ENCODE results near the gene CSRP1. TPM values are rescaled to one million over a fixed set of nuclear protein-coding genes. Genes with fewer than 3 reads are reported as not detected.
"Not testable (repeated sequence)": the region's sequence is repeated elsewhere in the genome, so short reads cannot be mapped to it uniquely, and the experiment has no call there.

CSRP1 gene
- polyA plus RNA-seq, 2 of the 4 experiments (the other 2 are of a cell fraction): 277 to 655 TPM

DNA sequence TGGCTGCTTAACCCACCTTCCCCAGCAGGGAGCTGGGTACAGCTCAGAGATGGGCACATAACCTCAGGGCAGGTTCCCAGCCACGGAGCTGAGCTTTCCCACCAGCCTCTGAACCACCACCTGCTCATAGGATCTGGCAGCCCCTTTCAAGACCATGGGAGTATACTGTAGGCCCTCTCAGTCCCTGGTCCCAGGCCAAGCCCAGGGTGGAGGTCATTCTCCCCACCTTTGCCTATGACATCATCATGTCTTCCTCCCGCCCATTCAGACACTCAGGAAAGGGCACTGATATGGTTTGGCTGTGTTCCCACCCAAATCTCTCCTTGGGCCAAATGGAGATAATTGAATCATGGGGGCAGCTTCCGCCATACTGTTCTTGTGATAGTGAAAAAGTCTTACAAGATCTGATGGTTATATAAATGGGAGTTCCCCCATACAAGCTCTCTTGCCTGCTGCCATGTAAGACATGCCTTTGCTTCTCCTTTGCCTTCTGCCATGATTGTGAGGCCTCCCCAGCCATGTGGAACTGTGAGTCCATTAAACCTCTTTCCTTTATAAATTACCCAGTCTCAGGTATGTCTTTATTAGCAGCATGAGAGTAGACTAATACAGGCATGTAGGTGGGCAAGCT, 13.8 kb downstream of the CSRP1 start:
- DNase-seq (ENCODE audit: low read depth in 1 of 2, low spot score in 1 of 2): not testable (repeated sequence)

DNA sequence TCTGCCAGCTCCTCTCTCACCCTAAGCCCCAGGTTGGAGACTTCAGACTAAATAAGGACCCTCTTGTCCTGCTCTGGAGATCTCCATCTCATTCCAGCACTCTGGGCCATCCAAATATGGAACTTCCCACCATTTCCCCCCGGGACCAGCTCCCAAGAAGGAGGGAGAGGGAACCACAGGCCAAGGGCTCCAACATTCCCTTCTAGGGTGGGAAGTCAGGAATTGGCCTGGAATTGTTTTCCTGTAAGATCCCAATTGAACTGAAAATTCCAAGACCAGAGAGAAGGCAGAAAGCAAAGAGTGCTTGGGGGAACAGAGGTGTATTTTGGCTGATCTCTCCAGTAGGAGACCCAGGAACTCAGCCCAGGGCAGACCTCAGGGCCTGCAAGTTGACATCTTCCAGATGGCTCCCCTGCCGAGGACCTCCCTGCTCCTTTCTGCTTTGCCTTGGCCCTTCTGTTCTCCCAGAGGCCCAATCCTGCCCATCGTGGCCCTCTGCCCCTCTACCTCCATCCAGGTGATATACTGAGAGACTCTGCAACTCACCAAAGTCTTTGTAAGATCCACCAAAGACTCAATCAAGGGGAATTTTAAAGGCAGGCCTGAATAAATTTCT, 14.9 kb downstream of the CSRP1 start:
- Histone ChIP-seq H3K4me3 (no peak overlapping the region), H3K4me1 (peaks cover 70% of the 10 kb centered on the region), H3K9me3 (no peaks in the 10 kb centered on the region), H3K4me2 (peak overlapping the region; percentile 3; the same call in 1 of the 3 replicates), H3K27ac (peak overlapping the region; percentile 29 to 90; a peak in 5 of 6 replicates)
- CTCF ChIA-PET: interaction anchor here (1.0 to 49.4 kb wide), 4 partner anchors 1 to 56 kb away, joined by 3 to 1452 read pairs (median 728); partner anchors contain the start of gene CSRP1
- TF ChIP-seq FOSB (CRISPR knock-in tag; IDR thresholded peaks at IDR 0.05) (no peak), HEYL (CRISPR knock-in tag; IDR thresholded peaks at IDR 0.05) (no peak), NPAS2 (CRISPR knock-in tag; IDR thresholded peaks at IDR 0.05; ENCODE audit: borderline replicate concordance) (no peak), HOXB13 (CRISPR knock-in tag; IDR thresholded peaks at IDR 0.05; ENCODE audit: low read depth) (no peak), JUN (IDR thresholded peaks at IDR 0.05) (no peak), PHF8 (IDR thresholded peaks at IDR 0.05; ENCODE audit: borderline replicate concordance, low read depth) (no peak), KDM1A (IDR thresholded peaks at IDR 0.05; ENCODE audit: low read depth) (no peak), CBX8 (IDR thresholded peaks at IDR 0.05) (no peak), CHD2 (IDR thresholded peaks at IDR 0.05; ENCODE audit: low read length, partially characterized antibody) (no peak), ZC3H11A (IDR thresholded peaks at IDR 0.05) (no peak), CBX2 (IDR thresholded peaks at IDR 0.05; ENCODE audit: borderline replicate concordance, low read depth) (no peak), TFCP2L1 (CRISPR knock-in tag; IDR thresholded peaks at IDR 0.05) (no peak), MYC (IDR thresholded peaks at IDR 0.05; ENCODE audit: borderline replicate concordance, low read length) (no peak), SMC3 (IDR thresholded peaks at IDR 0.05) (no peak), NFE2L2 (conservative IDR thresholded peaks at IDR 0.05; ENCODE audit: low read length) (no peak)
- TF ChIP-seq, protein P1, sequence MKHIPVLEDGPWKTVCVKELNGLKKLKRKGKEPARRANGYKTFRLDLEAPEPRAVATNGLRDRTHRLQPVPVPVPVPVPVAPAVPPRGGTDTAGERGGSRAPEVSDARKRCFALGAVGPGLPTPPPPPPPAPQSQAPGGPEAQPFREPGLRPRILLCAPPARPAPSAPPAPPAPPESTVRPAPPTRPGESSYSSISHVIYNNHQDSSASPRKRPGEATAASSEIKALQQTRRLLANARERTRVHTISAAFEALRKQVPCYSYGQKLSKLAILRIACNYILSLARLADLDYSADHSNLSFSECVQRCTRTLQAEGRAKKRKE (CRISPR knock-in tag; IDR thresholded peaks at IDR 0.05; ENCODE audit: low read depth): no peak
- TF ChIP-seq, protein P2, sequence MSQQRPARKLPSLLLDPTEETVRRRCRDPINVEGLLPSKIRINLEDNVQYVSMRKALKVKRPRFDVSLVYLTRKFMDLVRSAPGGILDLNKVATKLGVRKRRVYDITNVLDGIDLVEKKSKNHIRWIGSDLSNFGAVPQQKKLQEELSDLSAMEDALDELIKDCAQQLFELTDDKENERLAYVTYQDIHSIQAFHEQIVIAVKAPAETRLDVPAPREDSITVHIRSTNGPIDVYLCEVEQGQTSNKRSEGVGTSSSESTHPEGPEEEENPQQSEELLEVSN (IDR thresholded peaks at IDR 0.05; ENCODE audit: borderline replicate concordance, low read depth): no peak
- TF ChIP-seq, protein P3, sequence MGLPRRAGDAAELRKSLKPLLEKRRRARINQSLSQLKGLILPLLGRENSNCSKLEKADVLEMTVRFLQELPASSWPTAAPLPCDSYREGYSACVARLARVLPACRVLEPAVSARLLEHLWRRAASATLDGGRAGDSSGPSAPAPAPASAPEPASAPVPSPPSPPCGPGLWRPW (IDR thresholded peaks at IDR 0.05): no peak
- TF ChIP-seq, protein P4, sequence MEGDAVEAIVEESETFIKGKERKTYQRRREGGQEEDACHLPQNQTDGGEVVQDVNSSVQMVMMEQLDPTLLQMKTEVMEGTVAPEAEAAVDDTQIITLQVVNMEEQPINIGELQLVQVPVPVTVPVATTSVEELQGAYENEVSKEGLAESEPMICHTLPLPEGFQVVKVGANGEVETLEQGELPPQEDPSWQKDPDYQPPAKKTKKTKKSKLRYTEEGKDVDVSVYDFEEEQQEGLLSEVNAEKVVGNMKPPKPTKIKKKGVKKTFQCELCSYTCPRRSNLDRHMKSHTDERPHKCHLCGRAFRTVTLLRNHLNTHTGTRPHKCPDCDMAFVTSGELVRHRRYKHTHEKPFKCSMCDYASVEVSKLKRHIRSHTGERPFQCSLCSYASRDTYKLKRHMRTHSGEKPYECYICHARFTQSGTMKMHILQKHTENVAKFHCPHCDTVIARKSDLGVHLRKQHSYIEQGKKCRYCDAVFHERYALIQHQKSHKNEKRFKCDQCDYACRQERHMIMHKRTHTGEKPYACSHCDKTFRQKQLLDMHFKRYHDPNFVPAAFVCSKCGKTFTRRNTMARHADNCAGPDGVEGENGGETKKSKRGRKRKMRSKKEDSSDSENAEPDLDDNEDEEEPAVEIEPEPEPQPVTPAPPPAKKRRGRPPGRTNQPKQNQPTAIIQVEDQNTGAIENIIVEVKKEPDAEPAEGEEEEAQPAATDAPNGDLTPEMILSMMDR (IDR thresholded peaks at IDR 0.05): no peak
- 96% methylated on average over 3 of the region's 3 CpGs for WGBS (ENCODE audit: missing lambda C conversion rate)
- POLR2A ChIA-PET: interaction anchor here (1.2 kb wide), 1 partner anchor 15 kb away, joined by 6 read pairs; the partner anchor contains the start of gene CSRP1
- no peak for FAIRE-seq
- DNase-seq (ENCODE audit: low read depth in 1 of 2, low spot score in 1 of 2): no peak
- no peak for ATAC-seq

More for the DNA sequence above, 13.8 kb downstream of the CSRP1 start:
- POLR2A ChIA-PET, H3K4me3 ChIP-seq, H3K9me3 ChIP-seq, FAIRE-seq, ATAC-seq, H3K4me2 ChIP-seq: not testable (repeated sequence)
- CTCF ChIA-PET: interaction anchor here (1.6 to 49.4 kb wide), 4 partner anchors 2 to 58 kb away, joined by 5 to 1452 read pairs (median 728); partner anchors contain the start of gene CSRP1
- H3K4me1 ChIP-seq: peaks cover 60% of the 10 kb centered on the region
- 94% methylated on average over 3 of the region's 3 CpGs for WGBS (ENCODE audit: missing lambda C conversion rate)
- peak overlapping the region in 1 of 2 experiments; percentile 90; a peak in 3 of 6 replicates for H3K27ac ChIP-seq
- TF ChIP-seq POLR2AphosphoS2 (conservative IDR thresholded peaks at IDR 0.05; ENCODE audit: low read length) (0 out of 2 replicates have a peak, but pooled peaks have one; percentile 34), FOSB (CRISPR knock-in tag; IDR thresholded peaks at IDR 0.05) (0 out of 2 replicates have a peak, but pooled peaks have one; percentile 7)
